ENCODE measurements around the gene COX5B.
"Not testable (repeated sequence)": the region's sequence is repeated elsewhere in the genome, so short reads cannot be mapped to it uniquely, and the experiment has no call there.

Gene COX5B

GRCh38 chr2:97673182-97673914 lies 27.5 kb downstream of the COX5B start:
- DNase-seq (ENCODE audit: low spot score): no peak

GRCh38 chr2:97673915-97674283 lies 28.0 kb downstream of the COX5B start:
- no peak for DNase-seq (ENCODE audit: low spot score)

GRCh38 chr2:97675430-97676113 lies 29.7 kb downstream of the COX5B start:
- no peak for DNase-seq (ENCODE audit: low spot score)

- no peak for DNase-seq (ENCODE audit: low spot score)
Observed at GRCh38 chr2:97676620-97677019, 30.8 kb downstream of the COX5B start.

GRCh38 chr2:97677480-97677879 lies 31.6 kb downstream of the COX5B start:
- DNase-seq (ENCODE audit: low spot score): no peak

- DNase-seq (ENCODE audit: low spot score): no peak
Observed at GRCh38 chr2:97678298-97678697, 32.4 kb downstream of the COX5B start.

GRCh38 chr2:97687235-97687634 lies 41.4 kb downstream of the COX5B start:
- not testable (repeated sequence) for DNase-seq (ENCODE audit: low spot score)

- DNase-seq (ENCODE audit: low spot score): peak; percentile 55
Observed at GRCh38 chr2:97688062-97688827, 42.4 kb downstream of the COX5B start.

GRCh38 chr2:97691166-97691565 lies 45.3 kb downstream of the COX5B start:
- DNase-seq (ENCODE audit: low spot score): no peak

GRCh38 chr2:97693476-97693875 lies 47.6 kb downstream of the COX5B start:
- no peak for DNase-seq (ENCODE audit: low spot score)

- no peak for DNase-seq (ENCODE audit: low spot score)
Observed at GRCh38 chr2:97695744-97696143, 49.9 kb downstream of the COX5B start.

- DNase-seq (ENCODE audit: low spot score): peak; percentile 83
Observed at GRCh38 chr2:97697252-97698235, 51.7 kb downstream of the COX5B start.

All from SW480 (cell line).